Measurements from ENCODE around the gene SWSAP1. TPM values are rescaled to one million over a fixed set of nuclear protein-coding genes. Genes with fewer than 3 reads are reported as not detected.

Gene SWSAP1
- total and polyA plus RNA-seq, 12 donors = 0.53 to 3.1 (median 1.7) TPM

DNA sequence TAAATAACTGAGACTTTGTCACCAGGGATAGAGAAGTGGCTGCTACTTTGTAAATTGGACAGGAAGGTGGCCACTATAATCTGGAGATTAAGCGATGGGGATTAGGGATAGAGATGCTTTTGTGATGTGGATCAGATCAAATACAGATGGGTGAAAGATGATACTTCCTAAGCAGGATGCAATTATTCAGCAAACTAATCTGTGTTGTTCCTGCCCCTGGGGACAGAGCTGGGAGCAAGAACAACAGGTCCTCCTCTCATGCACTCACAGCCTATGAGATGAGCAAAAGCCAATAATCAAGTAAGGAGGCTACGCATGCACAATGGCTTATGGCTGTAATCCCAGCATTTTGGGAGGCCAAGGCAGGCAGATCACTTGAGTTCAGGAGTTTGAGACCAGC lies 40.1 kb downstream of the SWSAP1 start:
- WGBS, 2 donors = 90 to 91% methylated on average over 2 of the region's 2 CpGs
- Histone ChIP-seq H3K27me3 (peaks cover 6 to 45% (median 34%) of the 10 kb centered on the region in 7 donors), H3K36me3 (no peaks in the 10 kb centered on the region), H3K4me3 (no peak overlapping the region), H3K9me3 (no peaks in the 10 kb centered on the region), H3K4me1 (peaks cover 0 to 12% (median 10%) of the 10 kb centered on the region in 9 donors), H3K27ac (no peak overlapping the region)
- intact Hi-C loops (cut with DNase I) = no loop called here
- no peak for ATAC-seq
- no peak for DNase-seq
- TF ChIP-seq, protein P1, sequence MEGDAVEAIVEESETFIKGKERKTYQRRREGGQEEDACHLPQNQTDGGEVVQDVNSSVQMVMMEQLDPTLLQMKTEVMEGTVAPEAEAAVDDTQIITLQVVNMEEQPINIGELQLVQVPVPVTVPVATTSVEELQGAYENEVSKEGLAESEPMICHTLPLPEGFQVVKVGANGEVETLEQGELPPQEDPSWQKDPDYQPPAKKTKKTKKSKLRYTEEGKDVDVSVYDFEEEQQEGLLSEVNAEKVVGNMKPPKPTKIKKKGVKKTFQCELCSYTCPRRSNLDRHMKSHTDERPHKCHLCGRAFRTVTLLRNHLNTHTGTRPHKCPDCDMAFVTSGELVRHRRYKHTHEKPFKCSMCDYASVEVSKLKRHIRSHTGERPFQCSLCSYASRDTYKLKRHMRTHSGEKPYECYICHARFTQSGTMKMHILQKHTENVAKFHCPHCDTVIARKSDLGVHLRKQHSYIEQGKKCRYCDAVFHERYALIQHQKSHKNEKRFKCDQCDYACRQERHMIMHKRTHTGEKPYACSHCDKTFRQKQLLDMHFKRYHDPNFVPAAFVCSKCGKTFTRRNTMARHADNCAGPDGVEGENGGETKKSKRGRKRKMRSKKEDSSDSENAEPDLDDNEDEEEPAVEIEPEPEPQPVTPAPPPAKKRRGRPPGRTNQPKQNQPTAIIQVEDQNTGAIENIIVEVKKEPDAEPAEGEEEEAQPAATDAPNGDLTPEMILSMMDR (IDR thresholded peaks at IDR 0.05) = no peak

DNA sequence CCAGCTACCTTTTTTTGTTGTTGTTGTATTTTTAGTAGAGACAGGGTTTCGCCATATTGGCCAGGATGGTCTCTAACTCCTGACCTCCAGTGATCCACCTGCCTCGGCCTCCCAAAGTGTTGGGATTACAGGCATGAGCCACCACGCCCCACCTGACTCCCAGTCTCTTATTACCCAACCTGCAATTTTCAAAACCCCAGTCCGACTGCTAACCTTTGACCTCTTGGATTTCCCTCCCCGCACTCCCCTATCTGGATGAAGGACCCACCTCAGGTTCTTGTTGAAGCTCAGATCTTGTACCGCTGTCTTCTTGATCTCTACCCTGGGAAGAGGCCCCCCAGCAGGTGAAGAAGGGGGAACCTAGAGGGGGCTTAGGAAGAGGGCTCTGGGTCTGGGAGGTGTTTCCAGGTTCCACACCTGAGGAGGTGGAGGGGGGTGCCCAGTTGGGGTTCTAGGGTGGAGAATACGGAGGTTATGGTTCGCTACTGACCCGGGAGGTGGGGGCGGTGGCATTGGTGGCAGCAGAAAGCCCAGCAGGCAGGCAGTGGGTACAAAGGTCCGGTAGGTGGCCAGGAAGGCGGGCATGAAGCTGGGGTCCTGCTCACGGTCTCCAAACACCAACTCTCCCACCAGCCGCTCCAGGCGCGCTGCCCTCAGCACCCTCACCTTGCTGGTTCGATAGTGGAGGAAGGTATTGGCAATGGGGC lies 42.0 kb downstream of the SWSAP1 start:
- Histone ChIP-seq H3K4me3 (no peak overlapping the region), H3K4me1 (peaks cover 2 to 32% (median 23%) of the 10 kb centered on the region in 9 donors), H3K27ac (no peak overlapping the region), H3K36me3 (no peaks in the 10 kb centered on the region), H3K27me3 (peaks cover 6 to 56% (median 51%) of the 10 kb centered on the region in 7 donors), H3K9me3 (no peaks in the 10 kb centered on the region)
- DNase-seq (no peak), ATAC-seq (no peak)
- 91% methylated on average over 17 of the region's 17 CpGs for WGBS, 2 donors
- intact Hi-C loops (cut with DNase I) = no loop called here
- TF ChIP-seq, protein P1 (IDR thresholded peaks at IDR 0.05) = no peak

DNA sequence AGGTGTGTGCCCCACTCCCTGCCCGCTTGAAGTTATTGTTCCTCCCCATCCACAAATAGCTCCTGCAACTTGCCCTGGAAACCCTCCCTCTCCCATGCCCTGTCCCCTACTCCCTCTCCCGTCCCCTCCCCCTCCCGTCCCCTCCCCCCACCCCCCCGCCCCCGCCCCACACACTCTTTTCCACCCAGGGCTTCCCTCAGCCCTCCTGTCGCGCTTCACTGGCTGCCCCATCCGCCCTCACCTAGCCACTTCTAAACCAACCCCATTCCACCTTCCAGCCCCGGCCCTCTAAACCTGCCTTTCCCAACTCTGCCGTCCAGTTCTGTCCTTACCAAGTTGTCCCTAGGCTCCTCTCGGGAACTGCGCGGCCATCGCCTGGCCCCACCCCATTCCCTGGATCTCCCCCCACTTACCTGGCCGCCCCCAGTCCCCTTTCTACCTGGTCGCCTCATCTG lies 43.7 kb downstream of the SWSAP1 start:
- TF ChIP-seq, protein P1 (IDR thresholded peaks at IDR 0.05) = no peak
- peaks cover 6 to 72% (median 64%) of the 10 kb centered on the region in 7 donors for H3K27me3 ChIP-seq
- no peaks in the 10 kb centered on the region for H3K36me3 ChIP-seq
- H3K27ac ChIP-seq = peak overlapping the region in 4 of 10 donors; percentile 40 to 82 (median 66)
- no peak for DNase-seq
- intact Hi-C loops (cut with DNase I) = no loop called here
- no peaks in the 10 kb centered on the region for H3K9me3 ChIP-seq
- peaks cover 12 to 48% (median 33%) of the 10 kb centered on the region in 9 donors for H3K4me1 ChIP-seq
- 1 to 5% methylated on average over 15 to 16 of the region's 16 CpGs for WGBS, 2 donors
- no peak for ATAC-seq
- H3K4me3 ChIP-seq = peak overlapping the region; percentile 37 to 60 (median 50)

DNA sequence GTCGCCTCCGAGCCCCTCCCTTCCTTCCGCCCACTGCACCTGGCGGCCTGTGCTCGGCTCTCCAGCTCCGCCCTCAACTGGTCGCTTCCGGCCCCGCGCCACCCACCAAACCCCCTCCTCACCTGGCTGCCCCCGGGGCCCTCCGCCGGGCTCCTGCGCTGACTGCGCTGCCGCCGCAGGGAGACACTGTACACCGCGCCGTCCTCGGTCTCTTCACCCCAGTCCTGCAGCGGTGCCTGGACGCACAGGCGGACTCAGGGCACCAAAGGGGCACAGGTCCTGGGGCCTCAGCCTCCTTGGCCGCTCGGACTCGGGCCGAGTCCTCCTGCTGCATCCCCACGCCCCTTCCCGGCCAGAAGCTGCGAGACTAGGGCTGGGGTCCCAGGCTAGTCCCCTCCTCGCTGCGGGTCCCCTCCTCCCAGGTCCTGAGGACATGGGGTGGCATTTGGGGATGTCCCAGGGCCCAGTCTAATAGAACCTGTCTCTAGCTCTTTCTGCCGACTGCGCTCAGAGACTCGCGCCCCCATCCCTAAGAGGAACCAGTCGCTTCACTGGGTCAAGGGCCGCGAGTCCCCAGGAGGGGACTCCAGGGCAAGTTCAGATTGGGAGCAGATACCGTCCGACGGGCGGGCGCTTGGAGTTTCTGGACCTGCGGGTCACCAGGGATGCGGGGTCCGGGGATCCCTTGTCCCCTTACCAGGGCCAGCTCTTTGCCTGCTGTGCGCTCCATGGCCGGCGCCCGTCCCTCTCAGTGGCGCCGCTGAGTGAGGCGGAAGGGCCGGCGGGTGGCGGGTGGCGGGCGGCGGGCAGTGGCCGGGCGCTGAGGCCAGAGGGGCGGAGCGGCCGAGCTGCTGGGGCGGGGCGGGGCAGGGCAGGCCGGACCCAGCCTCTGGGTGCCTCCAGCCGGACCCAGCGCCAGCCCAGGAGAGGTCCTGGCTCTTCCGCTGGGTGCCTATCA lies 44.4 kb downstream of the SWSAP1 start, which contains the start of gene RGL3:
RGL3 (minus strand) TSS at position 766 of the 958 bp plus-strand sequence; CDS start at position 730, 36 bp downstream.
- no peaks in the 10 kb centered on the region for H3K9me3 ChIP-seq
- intact Hi-C loops (cut with DNase I) = no loop called here
- peak within 1 kb of the TSS; percentile 37 to 60 (median 50) for H3K4me3 ChIP-seq
- TF ChIP-seq, protein P1 (IDR thresholded peaks at IDR 0.05) = no peak
- no peaks in the 10 kb centered on the region for H3K36me3 ChIP-seq
- WGBS, 2 donors = 3% methylated on average over 72 of the region's 72 CpGs
- ATAC-seq = peak; percentile 10 to 64 (median 36)
- peaks cover 9 to 79% (median 71%) of the 10 kb centered on the region in 7 donors for H3K27me3 ChIP-seq
- H3K4me1 ChIP-seq = peaks cover 12 to 53% (median 37%) of the 10 kb centered on the region in 9 donors
- DNase-seq = peak; percentile 19 to 74
- H3K27ac ChIP-seq = peak within 1 kb of the TSS; percentile 0 to 82 (median 66)
